H9 (cell line): ENCODE results near the gene SRL. TPM values are rescaled to one million over a fixed set of nuclear protein-coding genes. Genes with fewer than 3 reads are reported as not detected.

Experiments
- DNase-seq: peaks from one replicate; pipeline ENCODE4 v3.0.0-alpha.2; 2017
- H2AFZ ChIP-seq: one replicate; pipeline ENCODE4 v1.6.1; 2013; ENCODE audit warnings: mild to moderate bottlenecking, low read length, control low read depth, moderate library complexity
- H2AK5ac ChIP-seq: 2 replicates; pipeline ENCODE4 v1.6.1; 2013; ENCODE audit warnings: low read length, control low read depth, mixed read lengths; ENCODE audit not compliant: insufficient read length
- H2BK120ac ChIP-seq: one replicate; pipeline ENCODE4 v1.6.1; 2013; ENCODE audit warnings: low read depth, mild to moderate bottlenecking, low read length, control low read depth, inconsistent platforms; ENCODE audit not compliant: poor library complexity, severe bottlenecking
- H2BK12ac ChIP-seq: 2 replicates; pipeline ENCODE4 v1.6.1; 2013; ENCODE audit warnings: low read length, control low read depth, mixed read lengths, low read depth; ENCODE audit not compliant: insufficient read length
- H2BK15ac ChIP-seq: 2 replicates; pipeline ENCODE4 v1.6.1; 2013; ENCODE audit warnings: low read depth, low read length, control low read depth
- H2BK20ac ChIP-seq: one replicate; pipeline ENCODE4 v1.6.1; 2013; ENCODE audit warnings: low read depth, mild to moderate bottlenecking, low read length, control low read depth, inconsistent platforms; ENCODE audit not compliant: poor library complexity, severe bottlenecking
- H2BK5ac ChIP-seq: 2 replicates; pipeline ENCODE4 v1.6.1; 2013; ENCODE audit warnings: low read length, control low read depth, mixed read lengths; ENCODE audit not compliant: insufficient read length
- H3K14ac ChIP-seq: 2 replicates; pipeline ENCODE4 v1.6.1; 2013; ENCODE audit warnings: low read length, control low read depth; ENCODE audit not compliant: insufficient read depth
- H3K18ac ChIP-seq: 2 replicates; pipeline ENCODE4 v1.6.1; 2013; ENCODE audit warnings: low read depth, mild to moderate bottlenecking, mixed read lengths, low read length, control low read depth; ENCODE audit not compliant: insufficient read length
- H3K23ac ChIP-seq: 2 replicates; pipeline ENCODE4 v1.6.1; 2013; ENCODE audit warnings: low read length, control low read depth, mixed read lengths, low read depth; ENCODE audit not compliant: insufficient read length
- H3K23me2 ChIP-seq: 2 replicates; pipeline ENCODE4 v1.6.1; 2013; ENCODE audit warnings: low read depth, mild to moderate bottlenecking, mixed read lengths, low read length, control low read depth; ENCODE audit not compliant: insufficient read length, poor library complexity, severe bottlenecking
- H3K27ac ChIP-seq: 2 replicates; pipeline ENCODE4 v1.5.1; 2013; ENCODE audit warnings: low read length, control low read depth, mixed read lengths, low read depth; ENCODE audit not compliant: insufficient read length
- H3K27me3 ChIP-seq: 2 replicates; pipeline ENCODE4 v1.6.1; 2013; ENCODE audit warnings: low read length, control low read depth, inconsistent platforms; ENCODE audit not compliant: insufficient read depth
- H3K4ac ChIP-seq: 2 replicates; pipeline ENCODE4 v1.6.1; 2013; ENCODE audit warnings: low read depth, mild to moderate bottlenecking, control low read depth, inconsistent platforms, low read length, moderate library complexity
- H3K4me1 ChIP-seq: 2 replicates; pipeline ENCODE4 v1.6.1; 2013; ENCODE audit warnings: low read length, control low read depth, inconsistent platforms; ENCODE audit not compliant: insufficient read depth
- H3K4me2 ChIP-seq: 2 replicates; pipeline ENCODE4 v1.6.1; 2013; ENCODE audit warnings: low read length, control low read depth, mixed read lengths; ENCODE audit not compliant: insufficient read length, insufficient read depth
- H3K56ac ChIP-seq: 2 replicates; pipeline ENCODE4 v1.6.1; 2013; ENCODE audit warnings: low read depth, mild to moderate bottlenecking, mixed read lengths, low read length, control low read depth; ENCODE audit not compliant: insufficient read length
- H3K79me1 ChIP-seq: 2 replicates; pipeline ENCODE4 v1.6.1; 2013; ENCODE audit warnings: low read depth, mild to moderate bottlenecking, moderate library complexity, low read length, control low read depth, inconsistent platforms; ENCODE audit not compliant: insufficient read depth, poor library complexity, severe bottlenecking
- H3K79me2 ChIP-seq: 2 replicates; pipeline ENCODE4 v1.6.1; 2013; ENCODE audit warnings: low read length, control low read depth, inconsistent platforms; ENCODE audit not compliant: insufficient read depth
- H3K9ac ChIP-seq: 2 replicates; pipeline ENCODE4 v1.6.1; 2013; ENCODE audit warnings: low read length, control low read depth, mixed read lengths; ENCODE audit not compliant: insufficient read length; ENCODE audit errors: extremely low read depth
- H3K9me3 ChIP-seq: one replicate; pipeline ENCODE4 v1.6.1; 2013; ENCODE audit warnings: low read depth, low read length, inconsistent platforms; ENCODE audit not compliant: control insufficient read depth
- H3T11ph ChIP-seq: one replicate; pipeline ENCODE4 v1.6.1; 2013; ENCODE audit warnings: mild to moderate bottlenecking, low read length, control low read depth, inconsistent platforms
- H4K20me1 ChIP-seq: one replicate; pipeline ENCODE4 v1.6.1; 2013; ENCODE audit not compliant: control insufficient read depth, insufficient read length, insufficient read depth
- H4K5ac ChIP-seq: 2 replicates; pipeline ENCODE4 v1.6.1; 2013; ENCODE audit warnings: low read depth, mild to moderate bottlenecking, mixed read lengths, low read length, control low read depth; ENCODE audit not compliant: insufficient read length
- H4K8ac ChIP-seq: replicated peaks from 2 replicates; pipeline ENCODE4 v1.6.1; 2013; ENCODE audit warnings: low read length, control low read depth, mixed read lengths, low read depth; ENCODE audit not compliant: insufficient read length
- H4K91ac ChIP-seq: 2 replicates; pipeline ENCODE4 v1.6.1; 2013; ENCODE audit warnings: low read depth, mild to moderate bottlenecking, moderate library complexity, mixed read lengths, low read length, control low read depth; ENCODE audit not compliant: insufficient read length
- H3K27ac Mint-ChIP-seq, 3 experiments: 2 replicates in 2 of 3; 3 replicates in 1 of 3; pipeline ENCODE4 v1.8.0; 2020 to 2021; ENCODE audit warnings: mixed read lengths in 3 of 3, mild to moderate bottlenecking in 1 of 3, moderate library complexity in 1 of 3
- H3K27me3 Mint-ChIP-seq: 2 replicates; pipeline ENCODE4 v1.8.0; 2021; ENCODE audit warnings: low read depth, mild to moderate bottlenecking, moderate library complexity, mixed read lengths
- H3K36me3 Mint-ChIP-seq, 3 experiments: 2 replicates in 2 of 3; 3 replicates in 1 of 3; pipeline ENCODE4 v1.8.0; 2020 to 2021; ENCODE audit warnings: low read depth in 3 of 3, mixed read lengths in 3 of 3; ENCODE audit not compliant: insufficient read depth in 1 of 3
- H3K4me1 Mint-ChIP-seq, 2 experiments: 2 replicates each; pipeline ENCODE4 v1.8.0; 2020; ENCODE audit warnings: mixed read lengths in 2 of 2
- H3K4me3 Mint-ChIP-seq, 2 experiments: 2 replicates in 1 of 2; 3 replicates in 1 of 2; pipeline ENCODE4 v1.8.0; 2020 to 2021; ENCODE audit warnings: mild to moderate bottlenecking in 2 of 2, mixed read lengths in 2 of 2, moderate library complexity in 1 of 2
- H3K9me3 Mint-ChIP-seq, 2 experiments: 2 replicates in 1 of 2; 3 replicates in 1 of 2; pipeline ENCODE4 v1.8.0; 2020; ENCODE audit warnings: mild to moderate bottlenecking in 2 of 2, mixed read lengths in 2 of 2, moderate library complexity in 1 of 2
- WGBS: extraction: QIAGEN DNeasy Blood & Tissue Kit; methylation state at CpG from one replicate; pipeline ENCODE4 v1.1.7; 2013; ENCODE audit warnings: missing lambda C conversion rate, low lambda C conversion rate, mixed read lengths; ENCODE audit not compliant: insufficient read length; ENCODE audit errors: extremely low coverage; 5-methylcytosine and 5-hydroxymethylcytosine counted together
- total RNA-seq: library from RNA; stranded (reverse); gene quantifications from 2 replicates; pipeline ENCODE4 v1.2.1, GENCODE V29; 2021
- TF ChIP-seq, protein P1 (sequence below): fragments of 200-600 bp; sonication (generic); conservative IDR thresholded peaks from 3 replicates; pipeline ENCODE4 v1.8.0; 2021; ENCODE audit warnings: antibody characterized with exemption, mild to moderate bottlenecking

SRL gene
- total RNA-seq, 1 experiment from 2014 or later = not detected

- H3K4ac ChIP-seq = no peak overlapping the region
- no peak overlapping the region for H2BK20ac ChIP-seq
- H3K4me2 ChIP-seq = peak overlapping the region; percentile 86
- no peak overlapping the region for H4K8ac ChIP-seq
- H3K4me1 ChIP-seq = no peaks in the 10 kb centered on the region; the same call in 1 of the 2 replicates
- H3K27me3 Mint-ChIP-seq = peaks cover 15% of the 10 kb centered on the region
- peak overlapping the region; percentile 76 for H3K18ac ChIP-seq
- H4K20me1 ChIP-seq = no peaks in the 10 kb centered on the region
- H3K27me3 ChIP-seq = no peaks in the 10 kb centered on the region
- DNase-seq = peak; percentile 93
- no peak overlapping the region for H2BK120ac ChIP-seq
- H4K5ac ChIP-seq = no peak overlapping the region
- TF ChIP-seq, protein P1, sequence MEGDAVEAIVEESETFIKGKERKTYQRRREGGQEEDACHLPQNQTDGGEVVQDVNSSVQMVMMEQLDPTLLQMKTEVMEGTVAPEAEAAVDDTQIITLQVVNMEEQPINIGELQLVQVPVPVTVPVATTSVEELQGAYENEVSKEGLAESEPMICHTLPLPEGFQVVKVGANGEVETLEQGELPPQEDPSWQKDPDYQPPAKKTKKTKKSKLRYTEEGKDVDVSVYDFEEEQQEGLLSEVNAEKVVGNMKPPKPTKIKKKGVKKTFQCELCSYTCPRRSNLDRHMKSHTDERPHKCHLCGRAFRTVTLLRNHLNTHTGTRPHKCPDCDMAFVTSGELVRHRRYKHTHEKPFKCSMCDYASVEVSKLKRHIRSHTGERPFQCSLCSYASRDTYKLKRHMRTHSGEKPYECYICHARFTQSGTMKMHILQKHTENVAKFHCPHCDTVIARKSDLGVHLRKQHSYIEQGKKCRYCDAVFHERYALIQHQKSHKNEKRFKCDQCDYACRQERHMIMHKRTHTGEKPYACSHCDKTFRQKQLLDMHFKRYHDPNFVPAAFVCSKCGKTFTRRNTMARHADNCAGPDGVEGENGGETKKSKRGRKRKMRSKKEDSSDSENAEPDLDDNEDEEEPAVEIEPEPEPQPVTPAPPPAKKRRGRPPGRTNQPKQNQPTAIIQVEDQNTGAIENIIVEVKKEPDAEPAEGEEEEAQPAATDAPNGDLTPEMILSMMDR = no peak
- peaks cover 8% of the 10 kb centered on the region for H3K23me2 ChIP-seq
- no CpG with 5 or more reads among the region's 85 CpGs for WGBS
- H3K79me2 ChIP-seq = no peaks in the 10 kb centered on the region
- H3K4me1 Mint-ChIP-seq = peaks cover 4 to 6% of the 10 kb centered on the region in 2 experiments
- peak overlapping the region; percentile 80; the same call in 1 of the 2 replicates for H3K14ac ChIP-seq
- no peaks in the 10 kb centered on the region for H3K9me3 ChIP-seq
- no peak overlapping the region for H2AFZ ChIP-seq
- H3K27ac ChIP-seq = no peak overlapping the region
- no peak overlapping the region for H3K23ac ChIP-seq
- H3K9ac ChIP-seq = peak overlapping the region; percentile 40
- no peak overlapping the region for H3T11ph ChIP-seq
- H3K36me3 Mint-ChIP-seq = no peaks in the 10 kb centered on the region
- H3K56ac ChIP-seq = no peak overlapping the region
- H4K91ac ChIP-seq = no peak overlapping the region
- no peak overlapping the region for H2BK5ac ChIP-seq
- H2AK5ac ChIP-seq = no peak overlapping the region
- H2BK15ac ChIP-seq = no peak overlapping the region
- H2BK12ac ChIP-seq = no peak overlapping the region
- peak overlapping the region; percentile 52 to 91 (median 55); a peak in 4 of 7 replicates for H3K27ac Mint-ChIP-seq
- no peaks in the 10 kb centered on the region for H3K79me1 ChIP-seq
- H3K4me3 Mint-ChIP-seq = peak overlapping the region; percentile 73 to 85
- no peaks in the 10 kb centered on the region for H3K9me3 Mint-ChIP-seq
These were observed 58.4 kb downstream of the SRL start for GRCh38 chr16:4183237-4184037.
